ENCODE measurements around the gene OTUD7B.

The OTUD7B gene

DNA sequence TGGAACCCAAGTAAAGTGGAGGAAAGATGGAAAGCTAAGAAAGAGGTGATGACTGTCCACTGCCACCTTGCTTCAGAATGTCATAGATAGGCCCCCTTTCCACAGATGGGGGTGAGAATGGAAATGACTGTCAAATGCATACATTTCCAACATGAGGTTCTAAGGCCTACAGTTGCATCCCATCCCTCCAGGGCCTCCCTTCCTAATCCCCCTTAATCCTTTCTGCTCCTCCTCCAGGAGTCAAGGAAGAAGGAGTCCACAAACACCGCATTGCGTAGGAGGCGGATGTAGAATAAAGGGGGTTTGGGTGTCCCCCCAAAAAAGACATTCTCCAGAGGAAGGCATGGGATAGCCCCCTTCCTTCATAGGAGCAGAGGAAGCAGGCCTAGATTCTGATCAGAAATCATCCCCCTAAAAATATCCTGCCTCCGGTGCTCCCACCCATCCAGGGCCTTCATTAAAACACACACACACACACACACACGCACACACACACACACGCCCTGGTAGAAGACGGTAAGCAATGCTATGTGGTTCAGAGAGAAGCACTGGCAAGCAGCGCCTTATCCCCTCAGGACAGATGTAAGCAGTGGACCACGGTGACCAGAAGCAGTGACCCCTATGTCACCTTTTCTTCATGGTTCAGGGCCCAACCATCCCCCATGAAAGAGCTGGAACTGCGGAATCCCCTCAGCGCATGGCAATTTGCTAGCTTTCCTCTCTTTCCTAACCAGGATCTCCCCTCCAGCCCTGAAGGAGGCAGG lies 94.9 kb downstream of the OTUD7B start:
- H3K4me1 ChIP-seq (ENCODE audit: control insufficient read depth, low read depth, low read length), result peaks cover 14% of the 10 kb centered on the region
- H3K9me3 ChIP-seq (ENCODE audit: control insufficient read depth, low read depth, low read length), result no peaks in the 10 kb centered on the region
- peak overlapping the region; percentile 84 for H3K4me3 ChIP-seq (ENCODE audit: low read length)
- no peak overlapping the region for H3K9ac ChIP-seq (ENCODE audit: low read length)
- H3K27me3 ChIP-seq (ENCODE audit: control insufficient read depth, insufficient read depth, low read length), result no peaks in the 10 kb centered on the region
- no peak overlapping the region for H3K27ac ChIP-seq (ENCODE audit: low read length)
- peaks cover 15% of the 10 kb centered on the region for H3K36me3 ChIP-seq (ENCODE audit: control insufficient read depth, low read depth, low read length)

- H3K36me3 ChIP-seq (ENCODE audit: control insufficient read depth, low read depth, low read length), result peaks cover 25% of the 10 kb centered on the region
- H3K4me3 ChIP-seq (ENCODE audit: low read length), result no peak overlapping the region
- H3K27me3 ChIP-seq (ENCODE audit: control insufficient read depth, insufficient read depth, low read length), result no peaks in the 10 kb centered on the region
- H3K9ac ChIP-seq (ENCODE audit: low read length), result no peak overlapping the region
- peaks cover 14% of the 10 kb centered on the region for H3K4me1 ChIP-seq (ENCODE audit: control insufficient read depth, low read depth, low read length)
- H3K9me3 ChIP-seq (ENCODE audit: control insufficient read depth, low read depth, low read length), result no peaks in the 10 kb centered on the region
- H3K27ac ChIP-seq (ENCODE audit: low read length), result no peak overlapping the region
These were observed 96.0 kb downstream of the OTUD7B start for GRCh38 chr1:149914545-149914944.

DNA sequence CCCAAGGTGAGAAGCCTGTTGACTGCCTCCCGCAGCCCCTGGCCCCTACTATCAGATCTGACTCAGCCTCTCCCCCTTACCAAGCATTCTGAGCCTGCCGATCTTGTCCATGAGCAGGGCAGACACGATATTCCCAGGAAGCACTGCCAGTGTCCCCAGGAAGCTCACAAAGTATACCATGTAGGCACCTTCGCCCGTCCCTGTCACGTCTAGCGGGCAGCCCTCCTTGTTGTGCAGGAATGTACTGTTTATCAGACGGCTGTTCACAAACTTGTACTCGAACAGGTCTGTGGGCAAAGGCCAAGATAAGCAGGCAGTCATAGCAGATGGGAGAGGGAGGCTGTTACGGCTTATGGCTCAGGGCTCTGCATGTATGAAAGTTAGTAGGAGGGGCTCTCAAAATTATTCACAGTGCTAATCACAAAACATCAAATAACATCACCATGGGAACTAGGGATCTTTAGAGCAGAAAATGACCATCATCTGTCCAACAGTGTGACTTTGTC lies 103.9 kb downstream of the OTUD7B start:
- Histone ChIP-seq H3K9ac (ENCODE audit: low read length) (no peak overlapping the region), H3K4me1 (ENCODE audit: control insufficient read depth, low read depth, low read length) (no peaks in the 10 kb centered on the region), H3K36me3 (ENCODE audit: control insufficient read depth, low read depth, low read length) (peaks cover 38% of the 10 kb centered on the region), H3K4me3 (ENCODE audit: low read length) (no peak overlapping the region), H3K9me3 (ENCODE audit: control insufficient read depth, low read depth, low read length) (no peaks in the 10 kb centered on the region), H3K27ac (ENCODE audit: low read length) (no peak overlapping the region), H3K27me3 (ENCODE audit: control insufficient read depth, insufficient read depth, low read length) (no peaks in the 10 kb centered on the region)

- no peak overlapping the region for H3K9ac ChIP-seq (ENCODE audit: low read length)
- H3K27me3 ChIP-seq (ENCODE audit: control insufficient read depth, insufficient read depth, low read length), result peaks cover 7% of the 10 kb centered on the region
- no peak overlapping the region for H3K27ac ChIP-seq (ENCODE audit: low read length)
- H3K36me3 ChIP-seq (ENCODE audit: control insufficient read depth, low read depth, low read length), result peaks cover 18% of the 10 kb centered on the region
- H3K4me3 ChIP-seq (ENCODE audit: low read length), result no peak overlapping the region
- no peaks in the 10 kb centered on the region for H3K9me3 ChIP-seq (ENCODE audit: control insufficient read depth, low read depth, low read length)
- peaks cover 2% of the 10 kb centered on the region for H3K4me1 ChIP-seq (ENCODE audit: control insufficient read depth, low read depth, low read length)
These were observed 106.6 kb downstream of the OTUD7B start for GRCh38 chr1:149903836-149904491.

GRCh38 chr1:149899460-149900284 lies 110.9 kb downstream of the OTUD7B start, which contains the start of gene BOLA1:
BOLA1 (plus strand) TSS chr1:149899568; CDS start chr1:149900060, 492 bp downstream.
- H3K9me3 ChIP-seq (ENCODE audit: control insufficient read depth, low read depth, low read length), result no peaks in the 10 kb centered on the region
- peaks cover 3% of the 10 kb centered on the region for H3K4me1 ChIP-seq (ENCODE audit: control insufficient read depth, low read depth, low read length)
- peak within 1 kb of the TSS; percentile 86 for H3K9ac ChIP-seq (ENCODE audit: low read length)
- peak within 1 kb of the TSS; percentile 86 for H3K4me3 ChIP-seq (ENCODE audit: low read length)
- peak within 1 kb of the TSS; percentile 85 for H3K27ac ChIP-seq (ENCODE audit: low read length)
- no peaks in the 10 kb centered on the region for H3K36me3 ChIP-seq (ENCODE audit: control insufficient read depth, low read depth, low read length)
- H3K27me3 ChIP-seq (ENCODE audit: control insufficient read depth, insufficient read depth, low read length), result peaks cover 7% of the 10 kb centered on the region

- Histone ChIP-seq H3K4me1 (ENCODE audit: control insufficient read depth, low read depth, low read length) (peaks cover 3% of the 10 kb centered on the region), H3K4me3 (ENCODE audit: low read length) (no peak overlapping the region), H3K27ac (ENCODE audit: low read length) (no peak overlapping the region), H3K9ac (ENCODE audit: low read length) (no peak overlapping the region), H3K27me3 (ENCODE audit: control insufficient read depth, insufficient read depth, low read length) (peaks cover 7% of the 10 kb centered on the region), H3K36me3 (ENCODE audit: control insufficient read depth, low read depth, low read length) (no peaks in the 10 kb centered on the region), H3K9me3 (ENCODE audit: control insufficient read depth, low read depth, low read length) (no peaks in the 10 kb centered on the region)
These were observed 114.0 kb downstream of the OTUD7B start for GRCh38 chr1:149896575-149896974.

- peak overlapping the region; percentile 98 for H3K27ac ChIP-seq (ENCODE audit: low read length)
- peak overlapping the region; percentile 98 for H3K4me3 ChIP-seq (ENCODE audit: low read length)
- H3K9ac ChIP-seq (ENCODE audit: low read length), result peak overlapping the region; percentile 98
These were observed 121.6 kb downstream of the OTUD7B start for GRCh38 chr1:149888999-149889289.

DNA sequence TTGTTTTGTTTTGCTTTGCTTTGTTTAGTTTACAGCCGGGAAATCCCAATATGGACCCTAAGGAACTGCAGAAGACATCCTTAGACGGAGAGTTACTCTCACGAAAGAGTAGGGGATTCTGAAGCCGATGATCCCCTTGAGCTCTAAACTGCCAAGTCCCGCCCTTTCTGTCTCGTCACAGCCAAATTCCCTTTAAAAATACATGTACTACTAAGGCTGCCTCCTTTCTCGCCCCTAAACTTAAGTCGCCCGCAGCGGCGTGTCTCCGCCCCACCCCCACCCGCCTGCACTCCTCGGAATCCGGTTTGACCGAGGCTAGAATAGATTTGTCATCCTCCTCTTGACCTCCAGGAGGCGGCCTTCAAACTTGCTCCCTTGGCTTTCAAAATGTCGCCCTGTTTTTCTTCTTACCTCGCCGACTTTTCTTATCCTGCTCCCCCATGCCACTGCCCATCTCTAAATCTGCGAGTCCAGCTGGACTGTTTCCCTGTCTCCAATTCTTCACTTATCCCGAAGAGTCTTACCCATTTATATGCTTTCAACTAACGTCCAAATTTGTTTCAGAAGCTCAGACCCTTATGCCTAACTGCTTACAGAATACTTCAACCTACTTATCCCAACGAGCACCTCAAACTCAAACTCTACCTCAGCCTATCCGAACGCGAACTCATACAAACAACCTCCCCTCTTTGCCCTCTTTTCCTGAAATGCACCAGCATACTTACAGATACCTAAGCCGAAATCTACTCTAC lies 122.1 kb downstream of the OTUD7B start:
- peak overlapping the region; percentile 98 for H3K9ac ChIP-seq (ENCODE audit: low read length)
- H3K9me3 ChIP-seq (ENCODE audit: control insufficient read depth, low read depth, low read length), result no peaks in the 10 kb centered on the region
- no peaks in the 10 kb centered on the region for H3K36me3 ChIP-seq (ENCODE audit: control insufficient read depth, low read depth, low read length)

More at GRCh38 chr1:149888999-149889289, 121.6 kb downstream of the OTUD7B start:
- Histone ChIP-seq H3K27me3 (ENCODE audit: control insufficient read depth, insufficient read depth, low read length) (no peaks in the 10 kb centered on the region), H3K9me3 (ENCODE audit: control insufficient read depth, low read depth, low read length) (no peaks in the 10 kb centered on the region), H3K36me3 (ENCODE audit: control insufficient read depth, low read depth, low read length) (no peaks in the 10 kb centered on the region), H3K4me1 (ENCODE audit: control insufficient read depth, low read depth, low read length) (peaks cover 17% of the 10 kb centered on the region)

More for the DNA sequence above, 122.1 kb downstream of the OTUD7B start:
- Histone ChIP-seq H3K27me3 (ENCODE audit: control insufficient read depth, insufficient read depth, low read length) (no peaks in the 10 kb centered on the region), H3K4me3 (ENCODE audit: low read length) (peak overlapping the region; percentile 98), H3K4me1 (ENCODE audit: control insufficient read depth, low read depth, low read length) (peaks cover 17% of the 10 kb centered on the region), H3K27ac (ENCODE audit: low read length) (peak overlapping the region; percentile 98)
